B cell (primary cell): ENCODE data around the gene BCAN. TPM values are rescaled to one million over a fixed set of nuclear protein-coding genes. Genes with fewer than 3 reads are reported as not detected.

Source experiments
- ATAC-seq: fragments of 200-7000 bp; cut with Tn5 transposase; one replicate; pipeline ENCODE4 v1.10.0; 2021; ENCODE audit warnings: low read depth, mild to moderate bottlenecking, moderate number of reproducible peaks, moderate library complexity
- CTCF ChIA-PET: fragments of 350-600 bp; sonication (Branson Sonifier 250); formaldehyde crosslinking; loops from one replicate; lab custom pipeline; 2021; ENCODE audit warnings: antibody characterized with exemption, inconsistent platforms; lab: Charles Lee
- POLR2A ChIA-PET: fragments of 350-600 bp; sonication (Branson Sonifier 250); formaldehyde crosslinking; loops from one replicate; lab custom pipeline; 2021; ENCODE audit warnings: antibody characterized with exemption; lab: Charles Lee
- DNase-seq: peaks from one replicate; pipeline ENCODE4 v3.0.0; 2013
- H2AFZ ChIP-seq: 2 replicates; pipeline ENCODE4 v1.6.1; 2012; ENCODE audit warnings: mild to moderate bottlenecking, low read depth, low read length; ENCODE audit not compliant: insufficient read depth, poor library complexity, severe bottlenecking
- H3K27ac ChIP-seq, 2 donors: 1 replicate in 1 of 2; 2 replicates in 1 of 2; pipeline ENCODE4 v1.5.1; 2012 to 2013; ENCODE audit warnings: low read length in 2 of 2, mild to moderate bottlenecking in 2 of 2, moderate library complexity in 1 of 2
- H3K27me3 ChIP-seq, 4 experiments: fragments of 200-600 bp in 1 of 4; sonication (generic) in 1 of 4; replicated peaks in 1 of 4; 1 replicate in 2 of 4; 2 replicates in 2 of 4; pipeline versions ENCODE4 v1.6.1 to v1.7.0; 2013 to 2016; ENCODE audit warnings: low read length in 3 of 4, mild to moderate bottlenecking in 2 of 4, mixed read lengths in 1 of 4, moderate library complexity in 1 of 4; ENCODE audit not compliant: insufficient read depth in 4 of 4, control insufficient read depth in 3 of 4; ENCODE audit errors: control extremely low read depth in 1 of 4
- H3K36me3 ChIP-seq, 2 experiments: replicated peaks in 1 of 2; 1 replicate in 1 of 2; 2 replicates in 1 of 2; pipeline versions ENCODE4 v1.6.1 to v1.7.1; 2013; ENCODE audit warnings: low read length in 1 of 2; ENCODE audit not compliant: insufficient read depth in 2 of 2, control insufficient read depth in 1 of 2; ENCODE audit errors: control extremely low read depth in 1 of 2, extremely low read depth in 1 of 2
- H3K4me1 ChIP-seq, 2 donors: fragments of 200-600 bp in 1 of 2; sonication (generic) in 1 of 2; 1 replicate in 1 of 2; 2 replicates in 1 of 2; pipeline versions ENCODE4 v1.5.1 to v1.6.1; 2013 to 2017; ENCODE audit warnings: low read length in 2 of 2; ENCODE audit not compliant: control insufficient read depth in 2 of 2, insufficient read depth in 2 of 2
- H3K4me2 ChIP-seq: replicated peaks from 2 replicates; pipeline ENCODE3; 2012; ENCODE audit warnings: mild to moderate bottlenecking, low read depth, low read length; ENCODE audit not compliant: poor library complexity, severe bottlenecking
- H3K4me3 ChIP-seq, 5 experiments: fragments of 200-600 bp in 1 of 5; sonication (generic) in 1 of 5; 1 replicate in 3 of 5; 2 replicates in 2 of 5; pipeline versions ENCODE4 v1.5.1 to v1.7.0; 2011 to 2016; ENCODE audit warnings: low read length in 4 of 5, mild to moderate bottlenecking in 4 of 5, low read depth in 2 of 5, control low read depth in 1 of 5, moderate library complexity in 1 of 5; ENCODE audit not compliant: insufficient read depth in 1 of 5; ENCODE audit errors: control extremely low read depth in 1 of 5, extremely low read depth in 1 of 5
- H3K79me2 ChIP-seq: fragments of 200-600 bp; sonication (generic); one replicate; pipeline ENCODE4 v1.6.0; 2016; ENCODE audit warnings: low read length; ENCODE audit not compliant: control insufficient read depth, insufficient read depth
- H3K9ac ChIP-seq: fragments of 200-600 bp; sonication (generic); 2 replicates; pipeline ENCODE4 v1.6.1; 2017; ENCODE audit warnings: mild to moderate bottlenecking, low read length, moderate library complexity
- H3K9me3 ChIP-seq, 3 donors: one replicate each; pipeline versions ENCODE4 v1.6.1 to v1.7.1; 2013; ENCODE audit warnings: low read length in 2 of 3; ENCODE audit not compliant: control insufficient read depth in 2 of 3, insufficient read depth in 1 of 3; ENCODE audit errors: control extremely low read depth in 1 of 3
- H4K20me1 ChIP-seq: 2 replicates; pipeline ENCODE4 v1.6.0; 2012; ENCODE audit warnings: mild to moderate bottlenecking, low read length; ENCODE audit not compliant: insufficient read depth, control insufficient read depth, poor library complexity, severe bottlenecking
- H3K27ac Mint-ChIP-seq: one replicate; pipeline ENCODE4 v1.8.0; 2021; ENCODE audit warnings: mixed read lengths
- H3K27me3 Mint-ChIP-seq: one replicate; pipeline ENCODE4 v1.8.0; 2021; ENCODE audit warnings: mixed read lengths
- H3K4me1 Mint-ChIP-seq: one replicate; pipeline ENCODE4 v1.8.0; 2021; ENCODE audit warnings: mixed read lengths
- H3K4me3 Mint-ChIP-seq: one replicate; pipeline ENCODE4 v1.8.0; 2021; ENCODE audit warnings: mixed read lengths
- H3K9me3 Mint-ChIP-seq: one replicate; pipeline ENCODE4 v1.8.0; 2022; ENCODE audit warnings: mixed read lengths; ENCODE audit not compliant: insufficient read depth
- CTCF ChIP-seq: fragments of 200-600 bp; IDR thresholded peaks from one replicate; pipeline ENCODE4 v1.8.0; 2022; ENCODE audit warnings: antibody characterized with exemption, mild to moderate bottlenecking
- EZH2 ChIP-seq: IDR thresholded peaks from 2 replicates; pipeline ENCODE4 v1.6.1; 2012; ENCODE audit warnings: borderline replicate concordance, low read depth, mild to moderate bottlenecking, moderate library complexity, low read length; ENCODE audit not compliant: insufficient read depth, poor library complexity, severe bottlenecking
- WGBS: methylation state at CpG from one replicate; pipeline ENCODE4 v1.1.5; 2013; ENCODE audit warnings: missing lambda C conversion rate; ENCODE audit not compliant: insufficient coverage; 5-methylcytosine and 5-hydroxymethylcytosine counted together
- intact Hi-C: fragments of 100-400 bp; cut with micrococcal nuclease; formaldehyde crosslinking; loops from one replicate; pipeline ENCODE4 v1.10.0; 2022
- polyA plus RNA-seq: library from polyadenylated mRNA; depleted of rRNA; stranded (reverse); fragments of >200 nt; gene quantifications from 2 replicates; pipeline ENCODE4 v1.2.3, GENCODE V29; 2012
- total RNA-seq, 2 donors: library from RNA; stranded (reverse); fragments of 120-200 nt in 1 of 2; gene quantifications; 1 replicate in 1 of 2; 2 replicates in 1 of 2; pipeline versions ENCODE4 v1.2.3 to v1.2.4, GENCODE V29; 2013 to 2022

BCAN gene
- total and polyA plus RNA-seq, 2 donors (not counting 1 experiment from before 2014, with no cell fraction given) = not detected

GRCh38 chr1:156692441-156692924, 50.6 kb downstream of the BCAN start:
- intact Hi-C loops = no loop called here
- H3K27me3 Mint-ChIP-seq = peaks cover 55% of the 10 kb centered on the region
- no peak overlapping the region for H3K27ac Mint-ChIP-seq
- H3K4me1 Mint-ChIP-seq = peaks cover 16% of the 10 kb centered on the region
- peaks cover 0 to 70% (median 33%) of the 10 kb centered on the region in 4 experiments for H3K27me3 ChIP-seq
- no peaks in the 10 kb centered on the region for H4K20me1 ChIP-seq
- no peak overlapping the region for H3K27ac ChIP-seq
- no peaks in the 10 kb centered on the region for H3K79me2 ChIP-seq
- no peak overlapping the region for H2AFZ ChIP-seq
- TF ChIP-seq EZH2 (no peak), CTCF (no peak)
- H3K4me1 ChIP-seq = peaks cover 11 to 21% of the 10 kb centered on the region in 2 donors
- whole genome bisulfite sequencing = 3% methylated on average over 10 of the region's 13 CpGs
- ChIA-PET POLR2A (no interaction called here), CTCF (interaction anchor here (1.2 to 7.0 kb wide), 6 partner anchors 10 to 199 kb away, joined by 3 to 245 read pairs (median 82); partner anchors contain the start of genes CRABP2, ISG20L2, METTL25B and NES)
- ATAC-seq (no peak), DNase-seq (no peak)
- H3K9me3 ChIP-seq = peaks cover 0 to 3% (median 0%) of the 10 kb centered on the region in 3 donors
- no peak overlapping the region for H3K4me2 ChIP-seq
- H3K4me3 ChIP-seq = no peak overlapping the region
- H3K9me3 Mint-ChIP-seq = no peaks in the 10 kb centered on the region
- H3K4me3 Mint-ChIP-seq = no peak overlapping the region
- H3K36me3 ChIP-seq = no peaks in the 10 kb centered on the region
- H3K9ac ChIP-seq = no peak overlapping the region

- Mint-ChIP-seq H3K27ac (no peak overlapping the region), H3K4me1 (peaks cover 16% of the 10 kb centered on the region), H3K27me3 (peaks cover 59% of the 10 kb centered on the region), H3K9me3 (no peaks in the 10 kb centered on the region), H3K4me3 (no peak overlapping the region)
- Histone ChIP-seq H3K79me2 (no peaks in the 10 kb centered on the region), H3K4me2 (no peak overlapping the region), H3K27me3 (peaks cover 0 to 75% (median 35%) of the 10 kb centered on the region in 4 experiments), H3K4me3 (no peak overlapping the region), H4K20me1 (no peaks in the 10 kb centered on the region), H3K36me3 (no peaks in the 10 kb centered on the region), H3K9me3 (peaks cover 0 to 3% (median 0%) of the 10 kb centered on the region in 3 donors), H3K27ac (no peak overlapping the region), H2AFZ (no peak overlapping the region), H3K4me1 (peaks cover 11 to 21% of the 10 kb centered on the region in 2 donors), H3K9ac (no peak overlapping the region)
- WGBS = 41% methylated on average over 15 of the region's 16 CpGs
- ChIA-PET POLR2A (no interaction called here), CTCF (interaction anchor here (4.4 to 7.0 kb wide), 4 partner anchors 13 to 198 kb away, joined by 80 to 245 read pairs (median 92); partner anchors contain the start of genes CRABP2, ISG20L2, METTL25B and NTRK1)
- ATAC-seq (no peak), DNase-seq (no peak)
- intact Hi-C loops = no loop called here
- TF ChIP-seq EZH2 = no peak
- TF ChIP-seq CTCF = no peak
These were observed 51.3 kb downstream of the BCAN start for GRCh38 chr1:156692925-156693847.
